Astrocyte (in vitro differentiated cells and primary cell): ENCODE data around the gene EIF3L. TPM values are rescaled to one million over a fixed set of nuclear protein-coding genes. Genes with fewer than 3 reads are reported as not detected.

Source experiments
- DNase-seq: peaks from one replicate; pipeline ENCODE4 v3.0.0-alpha.2; 2010; ENCODE audit warnings: low read depth
- FAIRE-seq: peaks from 2 replicates; lab custom pipeline; 2011; peaks lifted over from hg19 to GRCh38; lab: Jason Lieb, UNC
- H2AFZ ChIP-seq: 2 replicates; pipeline ENCODE4 v1.6.0; 2012; ENCODE audit warnings: low read depth, low read length, inconsistent platforms
- H3K27ac ChIP-seq: 2 replicates; pipeline ENCODE4 v1.5.1; 2011; ENCODE audit warnings: low read depth, low read length, inconsistent platforms
- H3K27me3 ChIP-seq: 2 replicates; pipeline ENCODE4 v1.6.0; 2011; ENCODE audit warnings: low read length, inconsistent platforms; ENCODE audit not compliant: insufficient read depth
- H3K36me3 ChIP-seq: 2 replicates; pipeline ENCODE4 v1.5.1; 2011; ENCODE audit warnings: low read length, inconsistent platforms; ENCODE audit not compliant: insufficient read depth
- H3K4me1 ChIP-seq: 2 replicates; pipeline ENCODE4 v1.5.1; 2011; ENCODE audit warnings: low read length, inconsistent platforms; ENCODE audit not compliant: insufficient read depth
- H3K4me2 ChIP-seq: 2 replicates; pipeline ENCODE4 v1.6.0; 2012; ENCODE audit warnings: low read length, inconsistent platforms
- H3K4me3 ChIP-seq: 2 replicates; pipeline ENCODE4 v1.5.1; 2011; ENCODE audit warnings: low read depth, mild to moderate bottlenecking, low read length, inconsistent platforms; ENCODE audit not compliant: insufficient read depth
- H3K79me2 ChIP-seq: 2 replicates; pipeline ENCODE4 v1.6.0; 2012; ENCODE audit warnings: mild to moderate bottlenecking, low read length, inconsistent platforms; ENCODE audit not compliant: insufficient read depth
- H3K9ac ChIP-seq: 2 replicates; pipeline ENCODE4 v1.6.0; 2012; ENCODE audit warnings: mild to moderate bottlenecking, low read length, inconsistent platforms
- H3K9me3 ChIP-seq: 2 replicates; pipeline ENCODE4 v1.5.1; 2012; ENCODE audit warnings: low read depth, mild to moderate bottlenecking, low read length, inconsistent platforms; ENCODE audit not compliant: insufficient read depth
- H4K20me1 ChIP-seq: 2 replicates; pipeline ENCODE4 v1.6.0; 2012; ENCODE audit warnings: low read length, inconsistent platforms; ENCODE audit not compliant: insufficient read depth
- H3K27ac Mint-ChIP-seq: one replicate; pipeline ENCODE4 v1.8.0; 2021; ENCODE audit warnings: mild to moderate bottlenecking, mixed read lengths; ENCODE audit not compliant: unreplicated experiment
- H3K27me3 Mint-ChIP-seq: one replicate; pipeline ENCODE4 v1.8.0; 2021; ENCODE audit warnings: low read depth, mixed read lengths; ENCODE audit not compliant: unreplicated experiment
- H3K36me3 Mint-ChIP-seq: one replicate; pipeline ENCODE4 v1.8.0; 2021; ENCODE audit warnings: low read depth, mixed read lengths; ENCODE audit not compliant: unreplicated experiment
- H3K4me1 Mint-ChIP-seq: one replicate; pipeline ENCODE4 v1.8.0; 2021; ENCODE audit warnings: low read depth, mixed read lengths; ENCODE audit not compliant: unreplicated experiment
- H3K4me3 Mint-ChIP-seq: one replicate; pipeline ENCODE4 v1.8.0; 2021; ENCODE audit warnings: mild to moderate bottlenecking, moderate library complexity, mixed read lengths; ENCODE audit not compliant: unreplicated experiment
- H3K9me3 Mint-ChIP-seq: one replicate; pipeline ENCODE4 v1.8.0; 2021; ENCODE audit warnings: mild to moderate bottlenecking, mixed read lengths; ENCODE audit not compliant: unreplicated experiment
- EZH2 ChIP-seq: IDR thresholded peaks from 2 replicates; pipeline ENCODE4 v1.6.1; 2012; ENCODE audit warnings: mild to moderate bottlenecking, low read length, inconsistent platforms; ENCODE audit not compliant: insufficient read depth
- total RNA-seq: library from RNA; stranded (reverse); gene quantifications from 2 replicates; pipeline ENCODE4 v1.2.1, GENCODE V29; 2021
- TF ChIP-seq, protein P1 (sequence below): IDR thresholded peaks from 2 replicates; pipeline ENCODE4 v1.5.1; 2011; ENCODE audit warnings: low read depth, mild to moderate bottlenecking, inconsistent platforms, low read length, moderate library complexity; ENCODE audit not compliant: insufficient read depth

The EIF3L gene
- total RNA-seq, 1 donor from 2014 or later: 323 TPM

DNA sequence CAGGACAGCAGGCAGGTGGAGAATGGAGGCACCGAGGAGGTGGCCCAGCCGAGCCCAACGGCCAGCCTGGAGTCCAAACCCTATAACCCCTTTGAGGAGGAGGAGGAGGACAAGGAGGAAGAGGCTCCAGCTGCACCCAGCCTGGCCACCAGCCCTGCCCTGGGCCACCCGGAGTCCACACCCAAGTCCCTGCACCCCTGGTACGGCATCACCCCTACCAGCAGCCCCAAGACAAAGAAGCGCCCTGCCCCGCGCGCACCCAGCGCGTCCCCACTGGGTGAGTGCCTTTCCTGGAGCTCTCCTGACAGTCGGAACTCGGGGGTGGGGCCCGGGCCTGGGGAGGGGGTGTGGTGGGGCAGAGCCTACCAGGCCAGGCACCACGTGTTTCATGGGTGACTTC lies 76.5 kb downstream of the EIF3L start:
- Mint-ChIP-seq H3K4me3 (no peak overlapping the region), H3K27me3 (no peaks in the 10 kb centered on the region), H3K27ac (no peak overlapping the region), H3K36me3 (peaks cover 6% of the 10 kb centered on the region), H3K9me3 (no peaks in the 10 kb centered on the region), H3K4me1 (peaks cover 5% of the 10 kb centered on the region)
- Histone ChIP-seq H3K9me3 (no peaks in the 10 kb centered on the region), H4K20me1 (peaks cover 53% of the 10 kb centered on the region), H3K27me3 (no peaks in the 10 kb centered on the region), H2AFZ (no peak overlapping the region), H3K4me1 (peaks cover 4% of the 10 kb centered on the region), H3K4me2 (no peak overlapping the region), H3K79me2 (peaks cover 13% of the 10 kb centered on the region), H3K36me3 (peaks cover 10% of the 10 kb centered on the region), H3K9ac (no peak overlapping the region), H3K4me3 (no peak overlapping the region), H3K27ac (no peak overlapping the region)
- DNase-seq (no peak), FAIRE-seq (no peak)
- TF ChIP-seq EZH2: no peak
- TF ChIP-seq, protein P1, sequence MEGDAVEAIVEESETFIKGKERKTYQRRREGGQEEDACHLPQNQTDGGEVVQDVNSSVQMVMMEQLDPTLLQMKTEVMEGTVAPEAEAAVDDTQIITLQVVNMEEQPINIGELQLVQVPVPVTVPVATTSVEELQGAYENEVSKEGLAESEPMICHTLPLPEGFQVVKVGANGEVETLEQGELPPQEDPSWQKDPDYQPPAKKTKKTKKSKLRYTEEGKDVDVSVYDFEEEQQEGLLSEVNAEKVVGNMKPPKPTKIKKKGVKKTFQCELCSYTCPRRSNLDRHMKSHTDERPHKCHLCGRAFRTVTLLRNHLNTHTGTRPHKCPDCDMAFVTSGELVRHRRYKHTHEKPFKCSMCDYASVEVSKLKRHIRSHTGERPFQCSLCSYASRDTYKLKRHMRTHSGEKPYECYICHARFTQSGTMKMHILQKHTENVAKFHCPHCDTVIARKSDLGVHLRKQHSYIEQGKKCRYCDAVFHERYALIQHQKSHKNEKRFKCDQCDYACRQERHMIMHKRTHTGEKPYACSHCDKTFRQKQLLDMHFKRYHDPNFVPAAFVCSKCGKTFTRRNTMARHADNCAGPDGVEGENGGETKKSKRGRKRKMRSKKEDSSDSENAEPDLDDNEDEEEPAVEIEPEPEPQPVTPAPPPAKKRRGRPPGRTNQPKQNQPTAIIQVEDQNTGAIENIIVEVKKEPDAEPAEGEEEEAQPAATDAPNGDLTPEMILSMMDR: no peak

DNA sequence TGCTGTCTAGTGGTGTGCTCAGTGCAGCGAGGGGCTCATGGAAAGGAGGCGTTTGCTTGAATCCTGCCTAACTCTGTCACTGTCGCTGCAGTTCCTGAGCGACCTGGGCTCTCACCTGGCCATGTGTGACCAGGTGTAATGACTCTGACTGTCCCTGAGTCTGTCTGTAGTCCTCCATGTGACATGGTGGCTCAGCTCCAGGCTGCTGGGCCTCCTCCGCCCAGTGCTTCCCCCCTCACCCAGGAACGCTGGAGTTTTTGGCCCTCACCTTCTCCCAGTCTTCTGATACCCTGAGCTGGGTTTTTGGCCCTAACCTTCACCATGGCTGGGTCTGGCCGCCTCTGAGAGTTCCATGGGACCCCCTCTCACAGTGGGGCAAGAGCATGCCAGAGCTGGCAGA lies 77.1 kb downstream of the EIF3L start:
- DNase-seq (no peak), FAIRE-seq (no peak)
- no peak overlapping the region for H3K4me3 Mint-ChIP-seq
- H3K4me1 Mint-ChIP-seq: peaks cover 8% of the 10 kb centered on the region
- Histone ChIP-seq H3K4me2 (no peak overlapping the region), H3K4me3 (no peak overlapping the region), H3K79me2 (peaks cover 13% of the 10 kb centered on the region), H3K36me3 (peaks cover 9% of the 10 kb centered on the region), H3K9me3 (no peaks in the 10 kb centered on the region), H4K20me1 (peaks cover 58% of the 10 kb centered on the region), H3K9ac (no peak overlapping the region), H3K27me3 (no peaks in the 10 kb centered on the region), H3K4me1 (peaks cover 6% of the 10 kb centered on the region), H3K27ac (no peak overlapping the region), H2AFZ (no peak overlapping the region)
- peaks cover 7% of the 10 kb centered on the region for H3K36me3 Mint-ChIP-seq
- H3K27ac Mint-ChIP-seq: no peak overlapping the region
- H3K27me3 Mint-ChIP-seq: no peaks in the 10 kb centered on the region
- H3K9me3 Mint-ChIP-seq: no peaks in the 10 kb centered on the region
- TF ChIP-seq EZH2: no peak
- TF ChIP-seq, protein P1: no peak

DNA sequence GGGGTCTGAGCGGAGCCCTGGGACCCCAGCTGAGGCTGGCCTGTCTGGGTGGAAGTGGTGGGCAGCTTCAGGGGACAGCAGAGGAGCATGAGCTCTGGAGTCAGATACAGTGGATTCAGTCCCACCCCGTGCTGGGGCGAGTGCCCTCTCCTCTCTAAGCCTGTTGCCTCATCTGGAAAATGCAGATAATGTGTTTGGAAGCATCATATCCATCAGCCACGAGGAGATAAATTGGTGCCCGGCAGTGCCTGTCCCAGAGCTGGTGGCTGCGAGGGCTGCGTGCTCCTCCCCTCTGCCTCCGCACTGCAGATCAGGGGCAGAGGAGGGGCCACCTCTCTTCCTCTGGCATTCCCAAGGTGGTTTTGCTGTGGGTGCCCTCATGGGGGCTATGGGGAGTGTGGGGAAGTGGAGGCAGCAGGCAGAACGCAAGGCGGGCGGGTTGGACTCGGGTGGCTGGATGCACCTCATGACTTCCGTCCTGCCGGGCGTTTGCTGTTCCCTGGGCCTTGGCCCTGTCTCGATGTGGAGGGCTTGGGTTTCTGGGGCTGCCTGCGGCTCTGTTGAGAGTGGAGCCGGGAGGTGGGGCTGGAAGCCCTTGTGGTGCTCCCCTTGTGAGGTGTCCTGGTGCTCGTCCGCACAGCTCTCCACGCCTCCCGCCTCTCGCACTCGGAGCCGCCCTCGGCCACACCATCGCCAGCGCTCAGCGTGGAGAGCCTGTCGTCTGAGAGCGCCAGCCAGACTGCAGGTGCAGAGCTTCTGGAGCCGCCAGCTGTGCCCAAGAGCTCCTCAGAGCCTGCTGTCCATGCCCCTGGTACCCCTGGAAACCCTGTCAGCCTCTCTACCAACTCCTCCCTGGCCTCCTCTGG lies 77.8 kb downstream of the EIF3L start:
- no peak overlapping the region for H3K27ac ChIP-seq
- no peak overlapping the region for H3K27ac Mint-ChIP-seq
- no peaks in the 10 kb centered on the region for H3K9me3 Mint-ChIP-seq
- H3K27me3 ChIP-seq: no peaks in the 10 kb centered on the region
- no peak overlapping the region for H3K4me3 Mint-ChIP-seq
- peaks cover 13% of the 10 kb centered on the region for H3K36me3 Mint-ChIP-seq
- FAIRE-seq: no peak
- H3K79me2 ChIP-seq: peaks cover 13% of the 10 kb centered on the region
- no peaks in the 10 kb centered on the region for H3K9me3 ChIP-seq
- no peak overlapping the region for H3K9ac ChIP-seq
- H3K4me1 Mint-ChIP-seq: peaks cover 13% of the 10 kb centered on the region
- peaks cover 6% of the 10 kb centered on the region for H3K4me1 ChIP-seq
- peaks cover 59% of the 10 kb centered on the region for H4K20me1 ChIP-seq
- H3K4me2 ChIP-seq: no peak overlapping the region
- no peak for DNase-seq
- no peaks in the 10 kb centered on the region for H3K27me3 Mint-ChIP-seq
- H3K4me3 ChIP-seq: no peak overlapping the region
- H3K36me3 ChIP-seq: peaks cover 15% of the 10 kb centered on the region
- TF ChIP-seq EZH2: no peak
- TF ChIP-seq, protein P1: no peak
- no peak overlapping the region for H2AFZ ChIP-seq
